ENCODE data around the gene TMEM59L.
A peak's percentile ranks its signal among the peaks of the same experiment; 100 is the strongest.
"Not testable (repeated sequence)": the region's sequence is repeated elsewhere in the genome, so short reads cannot be mapped to it uniquely, and the experiment has no call there.

The TMEM59L gene

DNA sequence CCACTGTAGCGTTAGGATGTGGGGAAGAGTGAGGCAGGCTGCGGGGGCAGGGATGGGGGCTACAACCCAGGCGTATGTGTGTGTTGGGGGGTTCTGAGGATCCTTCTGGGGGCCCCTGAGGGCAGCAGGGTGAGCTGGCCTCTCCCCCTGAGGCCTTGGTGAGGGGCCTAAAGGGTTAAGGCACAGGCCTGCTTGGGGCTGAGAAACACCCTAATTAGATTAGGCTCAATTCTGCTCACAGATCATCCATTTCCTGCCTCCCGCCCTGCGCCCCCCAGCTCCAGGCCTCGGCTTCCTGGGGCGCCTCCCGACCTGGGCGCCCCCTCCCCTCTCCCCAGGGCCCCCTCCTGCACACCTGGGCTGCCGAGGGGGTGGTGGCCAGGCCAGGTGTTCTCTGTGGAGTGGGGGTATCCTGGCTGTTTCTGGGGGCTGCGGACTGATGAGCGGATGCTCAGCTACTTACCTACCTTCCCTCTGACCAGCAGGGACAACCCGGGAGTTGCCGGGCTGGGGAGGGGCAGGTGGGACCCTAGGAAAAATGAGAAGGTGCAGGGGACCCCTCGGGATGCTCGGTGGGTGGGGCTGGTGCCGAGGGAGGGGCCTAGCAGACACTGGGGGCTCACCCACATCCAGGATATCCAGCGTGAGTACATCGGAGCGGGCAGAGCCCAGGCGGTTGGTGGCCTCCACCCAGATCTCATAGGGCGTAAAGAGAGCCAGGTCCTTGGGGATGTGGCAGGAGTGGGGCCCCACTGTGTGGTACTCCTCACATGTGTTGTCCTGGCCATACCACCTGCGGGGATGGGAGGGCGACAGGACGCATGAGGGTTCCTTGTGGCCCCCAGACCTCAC lies 14.6 kb upstream of the TMEM59L start:
- ATAC-seq (replicated peaks; ENCODE audit: extremely low read depth, poor library complexity, severe bottlenecking), result no peak
- no peak for DNase-seq (ENCODE audit: low spot score in 2 of 2)
- H3K9me3 Mint-ChIP-seq, result no peaks in the 10 kb centered on the region
- no peak overlapping the region for H3K27ac Mint-ChIP-seq (ENCODE audit: low read depth)
- H3K4me1 Mint-ChIP-seq, result peaks cover 12% of the 10 kb centered on the region
- H3K4me3 Mint-ChIP-seq, result no peak overlapping the region
- peaks cover under 1% of the 10 kb centered on the region for H3K36me3 Mint-ChIP-seq (ENCODE audit: insufficient read depth)
- H3K27me3 Mint-ChIP-seq, result peaks cover 18% of the 10 kb centered on the region

DNA sequence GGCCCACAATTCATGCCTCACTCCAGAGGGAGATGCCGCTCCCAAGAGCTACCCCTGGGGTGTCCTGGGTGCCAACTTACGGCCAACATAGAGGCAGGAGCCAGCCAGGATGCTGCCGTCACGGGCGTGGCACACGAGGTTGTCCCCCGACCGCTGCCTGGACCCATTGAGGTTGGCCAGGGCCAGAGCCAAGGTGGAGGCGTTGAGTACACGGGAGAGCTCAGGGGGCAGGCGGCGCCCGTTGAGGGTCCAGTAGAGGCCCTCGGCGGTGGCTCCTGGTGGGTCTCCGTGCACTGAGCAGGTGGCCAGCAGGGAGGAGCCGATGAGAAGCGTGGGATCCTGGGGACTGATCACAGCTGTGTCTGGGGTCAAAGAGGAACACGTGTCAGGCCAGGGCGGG lies 13.2 kb upstream of the TMEM59L start:
- Mint-ChIP-seq H3K4me3 (no peak overlapping the region), H3K27ac (ENCODE audit: low read depth) (no peak overlapping the region), H3K9me3 (no peaks in the 10 kb centered on the region), H3K27me3 (peaks cover 27% of the 10 kb centered on the region), H3K36me3 (ENCODE audit: insufficient read depth) (no peaks in the 10 kb centered on the region), H3K4me1 (peaks cover 15% of the 10 kb centered on the region)
- DNase-seq (ENCODE audit: low spot score in 2 of 2) (no peak), ATAC-seq (replicated peaks; ENCODE audit: extremely low read depth, poor library complexity, severe bottlenecking) (no peak)

DNA sequence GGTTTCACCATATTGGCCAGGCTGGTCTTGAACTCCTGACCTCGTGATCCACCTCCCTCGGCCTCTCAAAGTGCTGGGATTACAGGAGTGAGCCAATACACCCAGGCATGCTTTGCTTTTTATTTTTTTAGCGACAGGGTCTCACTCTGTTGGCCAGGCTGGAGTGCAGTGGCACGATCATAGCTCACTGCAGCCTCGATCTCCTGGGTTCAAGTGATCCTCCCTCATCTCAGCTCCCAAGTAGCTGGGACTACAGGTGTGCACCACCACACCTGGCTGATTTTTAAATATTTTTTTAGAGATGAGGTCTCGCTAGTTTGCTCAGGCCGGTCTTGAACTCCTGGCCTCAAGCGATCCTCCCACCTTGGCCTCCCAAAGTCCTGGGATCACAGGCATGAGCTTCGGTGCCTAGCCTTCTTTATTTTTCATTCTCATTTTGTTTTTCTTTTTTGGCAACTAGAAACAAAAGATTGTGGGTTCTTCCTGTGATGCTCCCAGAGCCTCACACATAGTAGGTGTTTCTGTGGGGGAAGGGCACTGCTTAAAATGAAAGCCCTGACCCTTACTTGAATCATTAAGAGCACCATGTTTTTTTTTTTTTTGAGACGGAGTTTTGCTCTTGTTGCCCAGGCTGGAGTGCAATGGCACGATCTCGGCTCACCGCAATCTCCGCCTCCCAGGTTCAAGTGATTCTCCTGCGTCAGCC lies 11.8 kb upstream of the TMEM59L start:
- not testable (repeated sequence) for DNase-seq (ENCODE audit: low spot score in 2 of 2); H3K36me3 Mint-ChIP-seq (ENCODE audit: insufficient read depth); H3K9me3 Mint-ChIP-seq; H3K4me3 Mint-ChIP-seq; ATAC-seq (replicated peaks; ENCODE audit: extremely low read depth, poor library complexity, severe bottlenecking); H3K27ac Mint-ChIP-seq (ENCODE audit: low read depth)
- Mint-ChIP-seq H3K4me1 (peaks cover 16% of the 10 kb centered on the region), H3K27me3 (peaks cover 41% of the 10 kb centered on the region)

DNA sequence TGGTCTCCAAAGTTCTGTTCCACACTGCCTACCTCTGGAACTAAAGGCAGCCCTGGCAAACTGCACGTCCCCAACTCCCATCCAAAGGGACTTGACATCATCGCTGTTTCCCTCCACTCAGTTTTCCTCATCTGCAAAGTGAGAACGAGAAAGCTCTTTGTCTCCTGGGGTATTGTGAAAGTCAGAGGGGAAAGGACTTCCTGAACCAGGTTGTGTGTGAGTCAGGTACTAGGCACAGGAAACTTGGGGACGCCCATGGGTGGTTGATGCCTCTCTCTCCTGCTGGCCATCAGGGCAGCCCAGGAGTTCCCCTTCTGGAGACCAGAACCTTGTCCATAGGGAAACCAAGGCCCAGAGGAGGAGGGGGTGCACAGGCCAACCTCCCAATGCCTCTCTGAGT lies 10.8 kb upstream of the TMEM59L start:
- Mint-ChIP-seq H3K4me3 (no peak overlapping the region), H3K36me3 (ENCODE audit: insufficient read depth) (peaks cover 3% of the 10 kb centered on the region), H3K4me1 (peaks cover 12% of the 10 kb centered on the region), H3K27ac (ENCODE audit: low read depth) (no peak overlapping the region), H3K9me3 (no peaks in the 10 kb centered on the region), H3K27me3 (peaks cover 41% of the 10 kb centered on the region)
- ATAC-seq (replicated peaks; ENCODE audit: extremely low read depth, poor library complexity, severe bottlenecking) (no peak), DNase-seq (ENCODE audit: low spot score in 2 of 2) (no peak)

DNA sequence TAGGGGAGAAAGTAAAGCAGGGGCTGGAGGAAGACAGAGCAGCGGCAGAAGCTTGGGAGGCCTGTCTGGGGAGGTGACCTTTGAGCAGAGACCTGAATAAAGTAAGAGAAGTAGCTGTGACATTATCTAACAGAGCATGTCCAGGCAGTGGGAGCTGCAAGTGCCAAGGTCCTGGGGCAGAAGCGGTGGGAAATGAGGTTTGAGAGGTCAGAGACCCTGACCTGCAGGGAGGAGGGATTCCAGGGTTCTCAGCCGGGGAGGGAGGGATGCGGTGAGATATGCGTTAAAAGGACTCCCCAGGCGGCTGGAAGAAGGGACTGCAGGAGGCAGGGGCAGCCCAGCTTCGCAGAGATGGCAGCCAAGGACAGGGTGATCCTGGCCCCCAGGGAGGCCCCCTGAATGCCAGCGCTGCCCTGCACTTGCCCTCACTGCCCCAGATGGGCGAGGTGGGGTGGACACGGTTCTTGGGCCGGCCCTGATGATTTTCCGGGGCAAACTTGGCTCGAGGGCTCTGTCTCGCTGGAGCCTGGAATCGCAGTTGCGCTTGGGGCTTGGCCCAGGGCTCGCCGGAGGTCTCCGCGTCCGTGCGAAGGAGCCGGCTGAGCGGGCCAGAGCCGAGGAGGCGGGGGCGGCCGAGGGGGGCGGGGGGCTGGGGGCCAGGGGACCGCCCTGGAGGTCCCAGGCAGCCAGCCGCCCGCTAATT lies 9.3 kb upstream of the TMEM59L start:
- ATAC-seq (replicated peaks; ENCODE audit: extremely low read depth, poor library complexity, severe bottlenecking), result peak; percentile 52
- H3K4me3 Mint-ChIP-seq, result no peak overlapping the region
- H3K9me3 Mint-ChIP-seq, result no peaks in the 10 kb centered on the region
- peaks cover 3% of the 10 kb centered on the region for H3K36me3 Mint-ChIP-seq (ENCODE audit: insufficient read depth)
- no peak overlapping the region for H3K27ac Mint-ChIP-seq (ENCODE audit: low read depth)
- DNase-seq (ENCODE audit: low spot score in 2 of 2), result no peak
- H3K4me1 Mint-ChIP-seq, result peaks cover 12% of the 10 kb centered on the region
- H3K27me3 Mint-ChIP-seq, result peaks cover 54% of the 10 kb centered on the region

DNA sequence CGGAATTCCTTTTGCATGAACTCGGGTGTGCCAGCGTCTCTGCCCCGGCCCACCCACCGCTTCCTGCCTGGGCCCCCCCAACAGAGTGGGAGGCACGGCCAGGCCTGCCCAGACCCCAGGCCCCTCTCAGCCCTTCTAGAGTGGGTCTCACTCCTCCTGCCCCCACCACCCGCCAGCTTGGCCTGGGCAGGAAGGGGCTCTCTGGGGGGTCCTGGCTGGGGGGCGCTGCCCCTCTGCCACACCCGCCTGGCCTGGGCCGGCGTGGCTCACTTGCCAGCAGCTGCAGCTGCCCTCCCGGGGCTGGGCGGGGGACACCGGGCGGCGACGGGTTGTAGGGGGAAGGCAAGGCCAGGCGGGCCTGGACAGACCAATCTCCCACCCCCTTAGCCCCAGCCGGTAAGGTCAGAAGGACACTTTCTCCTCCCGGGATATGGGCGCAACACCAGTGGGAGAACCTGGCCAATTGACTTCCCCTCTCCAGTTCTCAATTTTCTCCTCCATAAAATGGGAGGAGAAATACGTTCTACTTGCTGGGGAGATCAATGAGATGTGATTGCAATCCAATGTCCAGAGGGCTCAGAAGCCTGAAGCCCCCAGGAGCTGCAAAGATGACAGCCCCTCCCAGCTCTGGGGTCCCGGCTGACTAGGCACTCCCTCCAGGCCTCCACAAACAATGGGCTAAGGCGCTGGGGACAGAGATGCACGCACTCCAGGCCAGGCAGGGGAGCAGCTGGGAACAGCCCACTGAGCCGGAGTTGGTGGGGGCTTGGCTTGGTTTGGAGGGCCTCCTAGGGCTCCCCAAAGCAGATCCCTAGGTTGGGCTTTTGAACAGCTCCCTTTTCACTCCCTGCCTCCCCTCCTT lies 8.5 kb upstream of the TMEM59L start:
- Mint-ChIP-seq H3K4me1 (peaks cover 12% of the 10 kb centered on the region), H3K36me3 (ENCODE audit: insufficient read depth) (peaks cover 3% of the 10 kb centered on the region)
- no peak for ATAC-seq (replicated peaks; ENCODE audit: extremely low read depth, poor library complexity, severe bottlenecking)

DNA sequence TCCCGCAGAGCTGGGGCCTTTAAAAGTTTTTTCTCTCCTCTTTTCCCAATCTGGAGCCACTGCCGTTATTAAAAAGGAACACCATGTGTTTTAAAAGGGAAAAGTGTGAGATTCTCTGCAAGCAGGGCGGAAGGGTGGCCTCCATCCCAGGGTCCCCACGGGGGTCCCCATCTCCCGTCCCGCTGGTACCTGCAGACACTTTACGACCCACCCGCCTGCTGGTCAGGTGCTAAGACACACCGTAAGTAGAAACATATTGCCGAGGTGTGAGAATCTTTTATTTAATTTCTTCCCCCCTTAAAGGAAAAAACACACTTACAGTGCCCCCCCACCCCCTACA lies 7.9 kb upstream of the TMEM59L start:
- H3K4me1 Mint-ChIP-seq, result peaks cover 12% of the 10 kb centered on the region
- H3K27ac Mint-ChIP-seq (ENCODE audit: low read depth), result no peak overlapping the region
- H3K36me3 Mint-ChIP-seq (ENCODE audit: insufficient read depth), result peaks cover 3% of the 10 kb centered on the region
- peaks cover 68% of the 10 kb centered on the region for H3K27me3 Mint-ChIP-seq
- DNase-seq (ENCODE audit: low spot score in 2 of 2), result no peak
- no peak for ATAC-seq (replicated peaks; ENCODE audit: extremely low read depth, poor library complexity, severe bottlenecking)
- no peak overlapping the region for H3K4me3 Mint-ChIP-seq
- no peaks in the 10 kb centered on the region for H3K9me3 Mint-ChIP-seq

More for the DNA sequence above, 8.5 kb upstream of the TMEM59L start:
- Mint-ChIP-seq H3K27ac (ENCODE audit: low read depth) (no peak overlapping the region), H3K4me3 (no peak overlapping the region), H3K27me3 (peaks cover 62% of the 10 kb centered on the region), H3K9me3 (no peaks in the 10 kb centered on the region)
- DNase-seq (ENCODE audit: low spot score in 2 of 2), result no peak

DNA sequence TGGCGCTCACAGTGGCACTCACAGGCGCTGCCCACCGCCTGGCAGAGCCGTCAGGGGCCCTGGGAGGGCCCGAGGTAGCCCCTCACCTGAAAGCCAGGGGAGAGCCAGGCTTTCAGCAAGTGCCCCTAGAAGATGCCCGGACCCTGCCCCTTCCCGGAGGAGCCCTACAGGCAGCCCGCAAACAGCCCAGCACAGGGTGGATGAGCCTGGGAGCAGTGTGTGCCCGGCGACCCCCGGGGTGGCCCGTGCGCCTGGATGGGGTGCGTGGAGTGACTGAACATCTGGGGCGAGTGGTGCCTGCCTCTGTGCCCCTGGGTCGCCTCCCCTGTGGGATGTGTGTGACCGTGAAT lies 7.5 kb upstream of the TMEM59L start:
- Mint-ChIP-seq H3K4me3 (peak overlapping the region; percentile 23), H3K27me3 (peaks cover 71% of the 10 kb centered on the region), H3K4me1 (peaks cover 12% of the 10 kb centered on the region), H3K27ac (ENCODE audit: low read depth) (peak overlapping the region; percentile 6), H3K9me3 (no peaks in the 10 kb centered on the region), H3K36me3 (ENCODE audit: insufficient read depth) (peaks cover 3% of the 10 kb centered on the region)
- no peak for ATAC-seq (replicated peaks; ENCODE audit: extremely low read depth, poor library complexity, severe bottlenecking)
- DNase-seq (ENCODE audit: low spot score in 2 of 2), result no peak

DNA sequence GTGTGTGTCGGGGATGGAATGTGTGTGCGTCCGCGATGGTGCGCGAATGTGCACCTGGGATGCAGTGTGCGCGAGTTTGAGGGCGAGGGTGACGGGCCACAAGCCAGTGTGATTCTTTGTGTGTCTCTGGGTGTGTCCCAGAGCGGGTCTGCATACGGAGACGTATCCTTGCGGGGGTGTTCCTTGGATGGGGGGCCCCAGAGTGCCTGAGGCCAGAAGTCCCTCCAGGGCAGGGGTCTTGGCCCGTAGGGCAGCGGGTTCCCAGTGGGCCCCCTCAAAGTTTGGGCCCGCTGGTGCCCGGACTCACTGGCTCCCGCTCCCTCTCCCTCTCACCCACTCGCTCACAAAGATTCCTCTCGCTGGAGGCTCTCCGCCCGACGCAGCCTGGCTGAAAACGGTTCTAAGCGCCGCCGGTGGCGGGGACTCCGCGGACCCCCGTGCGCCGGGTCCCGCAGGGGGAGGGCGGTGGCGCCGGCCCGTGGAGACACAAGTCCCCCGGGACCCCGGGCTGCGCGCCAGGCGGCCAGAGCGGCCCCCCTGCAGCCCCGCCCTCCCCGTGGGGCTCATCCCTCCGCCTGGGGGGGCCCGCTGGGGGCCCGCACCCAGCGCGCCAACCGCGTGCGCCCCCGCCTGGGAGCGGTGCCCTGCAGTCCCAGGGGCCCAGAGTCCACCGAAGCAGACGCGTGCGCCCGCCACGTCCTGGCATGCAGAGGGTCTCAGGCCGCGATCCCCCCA lies 7.0 kb upstream of the TMEM59L start:
- Mint-ChIP-seq H3K27ac (ENCODE audit: low read depth) (peak overlapping the region; percentile 6), H3K27me3 (peaks cover 76% of the 10 kb centered on the region), H3K4me3 (peak overlapping the region; percentile 23), H3K4me1 (peaks cover 12% of the 10 kb centered on the region), H3K9me3 (no peaks in the 10 kb centered on the region), H3K36me3 (ENCODE audit: insufficient read depth) (peaks cover 3% of the 10 kb centered on the region)
- no peak for DNase-seq (ENCODE audit: low spot score in 2 of 2)
- no peak for ATAC-seq (replicated peaks; ENCODE audit: extremely low read depth, poor library complexity, severe bottlenecking)

DNA sequence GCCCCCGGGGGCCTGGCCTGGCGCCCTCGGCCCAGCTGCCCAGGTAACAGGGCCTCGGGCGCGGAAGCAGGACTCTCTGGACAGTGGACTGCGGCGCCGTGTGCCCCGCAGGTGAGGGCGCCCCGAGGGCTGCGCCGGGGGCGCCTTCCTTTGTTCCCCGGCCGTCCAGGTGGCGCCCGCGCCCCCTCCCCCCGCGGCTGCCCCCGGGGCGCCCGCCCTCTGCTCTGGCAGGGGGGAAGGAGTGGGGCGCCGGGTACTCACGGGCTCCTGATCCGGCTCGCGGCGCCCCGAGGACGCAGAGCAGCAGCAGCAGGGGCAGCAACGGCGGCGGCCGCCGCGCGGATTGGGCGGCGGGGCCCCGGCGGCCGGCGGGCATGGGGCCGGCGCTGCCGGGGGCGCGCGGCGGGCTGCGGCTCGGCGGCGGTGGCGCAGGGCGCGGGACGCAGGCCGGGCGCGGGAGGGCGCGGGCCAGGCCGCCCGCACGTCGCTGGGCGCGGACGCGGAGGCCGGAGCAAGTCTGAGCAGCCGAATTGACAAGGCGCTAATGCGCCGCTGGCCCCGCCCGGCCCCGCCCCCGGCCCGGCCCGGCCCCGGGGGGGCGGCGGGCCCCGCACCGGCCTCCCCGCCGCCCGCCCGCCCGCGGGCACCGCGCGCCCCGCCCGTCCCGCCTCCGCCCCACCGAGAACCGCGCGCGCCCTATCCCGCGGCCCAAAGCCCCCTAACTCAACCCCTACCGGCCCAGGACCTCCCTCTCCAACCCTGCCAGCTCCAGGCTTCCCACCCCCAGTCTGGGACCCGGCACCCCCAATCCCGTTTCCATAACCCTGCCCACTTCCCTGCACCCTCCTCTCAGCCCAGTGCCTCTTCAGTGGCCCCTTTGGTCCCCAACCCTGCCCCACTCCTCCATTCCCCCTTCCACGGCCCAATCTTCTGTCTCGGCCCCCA lies 6.1 kb upstream of the TMEM59L start, which contains the start of gene CRLF1:
TSS of gene CRLF1 (minus strand) at position 519 of the 945 bp plus-strand sequence. CDS start at position 376, 143 bp downstream.
- H3K9me3 Mint-ChIP-seq, result no peaks in the 10 kb centered on the region
- H3K4me3 Mint-ChIP-seq, result peak within 1 kb of the TSS; percentile 37
- H3K36me3 Mint-ChIP-seq (ENCODE audit: insufficient read depth), result peaks cover 3% of the 10 kb centered on the region
- peak within 1 kb of the TSS; percentile 35 for H3K27ac Mint-ChIP-seq (ENCODE audit: low read depth)
- H3K4me1 Mint-ChIP-seq, result peaks cover 18% of the 10 kb centered on the region
- ATAC-seq (replicated peaks; ENCODE audit: extremely low read depth, poor library complexity, severe bottlenecking) (no peak), DNase-seq (ENCODE audit: low spot score in 2 of 2) (no peak)
- peaks cover 81% of the 10 kb centered on the region for H3K27me3 Mint-ChIP-seq
